Mesenchymal stem cell (in vitro differentiated cells and primary cell): ENCODE data around the gene SERTAD4.

ENCODE experiments used
- DNase-seq: peaks from one replicate; pipeline ENCODE4 v3.0.0-alpha.2; 2013
- H2AFZ ChIP-seq: one replicate; pipeline ENCODE4 v1.6.1; 2013; ENCODE audit warnings: low read depth, mild to moderate bottlenecking, control low read depth, inconsistent platforms, low read length, moderate library complexity
- H2AK5ac ChIP-seq: 2 replicates; pipeline ENCODE4 v1.6.1; 2013; ENCODE audit warnings: low read length, moderate library complexity, mild to moderate bottlenecking, inconsistent platforms; ENCODE audit not compliant: severe bottlenecking
- H2BK120ac ChIP-seq: one replicate; pipeline ENCODE4 v1.6.1; 2013; ENCODE audit warnings: low read depth, mild to moderate bottlenecking, inconsistent platforms, low read length, moderate library complexity
- H2BK12ac ChIP-seq, 2 experiments: one replicate each; pipeline ENCODE4 v1.6.1; 2013; ENCODE audit warnings: inconsistent platforms in 2 of 2, low read length in 2 of 2, mild to moderate bottlenecking in 2 of 2, moderate library complexity in 2 of 2, control low read depth in 1 of 2
- H2BK15ac ChIP-seq: one replicate; pipeline ENCODE4 v1.6.1; 2013; ENCODE audit warnings: mild to moderate bottlenecking, low read depth, inconsistent platforms; ENCODE audit not compliant: poor library complexity, severe bottlenecking
- H2BK5ac ChIP-seq: 2 replicates; pipeline ENCODE4 v1.6.1; 2013; ENCODE audit warnings: low read depth, mild to moderate bottlenecking, low read length, control low read depth, inconsistent platforms; ENCODE audit not compliant: poor library complexity, severe bottlenecking
- H3K14ac ChIP-seq, 2 experiments: one replicate each; pipeline ENCODE4 v1.6.1; 2013; ENCODE audit warnings: inconsistent platforms in 2 of 2, low read length in 2 of 2, control low read depth in 1 of 2, mild to moderate bottlenecking in 1 of 2, moderate library complexity in 1 of 2
- H3K18ac ChIP-seq, 2 experiments: one replicate each; pipeline ENCODE4 v1.6.1; 2013; ENCODE audit warnings: inconsistent platforms in 2 of 2, low read length in 2 of 2, control low read depth in 1 of 2, low read depth in 1 of 2, mild to moderate bottlenecking in 1 of 2
- H3K23ac ChIP-seq, 2 experiments: one replicate each; pipeline ENCODE4 v1.6.1; 2013; ENCODE audit warnings: inconsistent platforms in 2 of 2, low read length in 2 of 2, mild to moderate bottlenecking in 2 of 2, moderate library complexity in 2 of 2, control low read depth in 1 of 2
- H3K27ac ChIP-seq: 2 replicates; pipeline ENCODE4 v1.5.1; 2013; ENCODE audit warnings: mild to moderate bottlenecking, moderate library complexity, low read length, control low read depth, inconsistent platforms; ENCODE audit not compliant: poor library complexity, severe bottlenecking
- H3K27me3 ChIP-seq, 2 experiments: 2 replicates each; pipeline versions ENCODE4 v1.6.1 to v1.7.0; 2013; ENCODE audit warnings: low read length in 2 of 2, mild to moderate bottlenecking in 2 of 2, moderate library complexity in 2 of 2, control low read depth in 1 of 2, inconsistent platforms in 1 of 2; ENCODE audit not compliant: control insufficient read depth in 1 of 2, insufficient read depth in 1 of 2
- H3K36me3 ChIP-seq, 2 experiments: 2 replicates each; pipeline versions ENCODE4 v1.6.1 to v1.7.0; 2013; ENCODE audit warnings: low read length in 2 of 2, control low read depth in 1 of 2, inconsistent platforms in 1 of 2, low read depth in 1 of 2, mild to moderate bottlenecking in 1 of 2; ENCODE audit not compliant: insufficient read depth in 2 of 2, control insufficient read depth in 1 of 2
- H3K4ac ChIP-seq, 2 experiments: one replicate each; pipeline ENCODE4 v1.6.1; 2013; ENCODE audit warnings: inconsistent platforms in 2 of 2, low read length in 2 of 2, mild to moderate bottlenecking in 2 of 2, moderate library complexity in 2 of 2, control low read depth in 1 of 2, low read depth in 1 of 2
- H3K4me1 ChIP-seq: 2 replicates; pipeline ENCODE4 v1.6.1; 2013; ENCODE audit warnings: low read depth, low read length, control low read depth; ENCODE audit not compliant: control insufficient read depth, insufficient read depth
- H3K4me2 ChIP-seq: 2 replicates; pipeline ENCODE4 v1.6.1; 2013; ENCODE audit warnings: low read length, mild to moderate bottlenecking, inconsistent platforms; ENCODE audit not compliant: poor library complexity, severe bottlenecking
- H3K4me3 ChIP-seq, 2 experiments: 2 replicates each; pipeline versions ENCODE4 v1.5.1 to v1.7.0; 2013; ENCODE audit warnings: low read length in 2 of 2, mild to moderate bottlenecking in 2 of 2, control low read depth in 1 of 2, low read depth in 1 of 2; ENCODE audit not compliant: insufficient read depth in 1 of 2
- H3K79me1 ChIP-seq: replicated peaks from 2 replicates; pipeline ENCODE4 v1.6.1; 2013; ENCODE audit warnings: mild to moderate bottlenecking, control low read depth, low read length, inconsistent platforms; ENCODE audit not compliant: poor library complexity, severe bottlenecking
- H3K9ac ChIP-seq: 2 replicates; pipeline ENCODE4 v1.7.0; 2013; ENCODE audit warnings: mild to moderate bottlenecking, low read length, moderate library complexity
- H3K9me3 ChIP-seq: 2 replicates; pipeline ENCODE4 v1.7.0; 2013; ENCODE audit warnings: mild to moderate bottlenecking, low read length; ENCODE audit not compliant: control insufficient read depth
- H4K8ac ChIP-seq: one replicate; pipeline ENCODE4 v1.6.1; 2013; ENCODE audit warnings: inconsistent platforms, mild to moderate bottlenecking, low read length, moderate library complexity
- H4K91ac ChIP-seq: one replicate; pipeline ENCODE4 v1.6.1; 2013; ENCODE audit warnings: mild to moderate bottlenecking, low read length, inconsistent platforms
- WGBS: methylation state at CpG from one replicate; pipeline ENCODE4 v1.1.7; 2013; ENCODE audit warnings: mixed read lengths; 5-methylcytosine and 5-hydroxymethylcytosine counted together

Gene SERTAD4

GRCh38 chr1:210288116-210288515, 55.5 kb downstream of the SERTAD4 start:
- Histone ChIP-seq H3K9ac (no peak overlapping the region), H2BK12ac (no peak overlapping the region), H2BK120ac (no peak overlapping the region), H4K8ac (no peak overlapping the region), H3K79me1 (no peaks in the 10 kb centered on the region), H3K4me2 (no peak overlapping the region), H3K27ac (no peak overlapping the region), H3K27me3 (peaks cover 0 to 48% of the 10 kb centered on the region in 2 experiments), H2BK5ac (no peak overlapping the region), H3K36me3 (no peaks in the 10 kb centered on the region), H3K18ac (no peak overlapping the region), H3K4ac (no peak overlapping the region), H3K4me3 (no peak overlapping the region), H4K91ac (no peak overlapping the region), H3K9me3 (peaks cover 9% of the 10 kb centered on the region), H3K23ac (no peak overlapping the region), H3K14ac (no peak overlapping the region), H3K4me1 (peaks cover 13% of the 10 kb centered on the region), H2BK15ac (no peak overlapping the region), H2AK5ac (no peak overlapping the region), H2AFZ (no peak overlapping the region)
- no peak for DNase-seq
- WGBS = 93% methylated on average over 4 of the region's 4 CpGs

GRCh38 chr1:210289248-210289647, 56.7 kb downstream of the SERTAD4 start:
- no peak overlapping the region for H3K14ac ChIP-seq
- peaks cover 9% of the 10 kb centered on the region for H3K9me3 ChIP-seq
- no peak overlapping the region for H2BK12ac ChIP-seq
- H3K23ac ChIP-seq = no peak overlapping the region
- no peak for DNase-seq
- H3K4me3 ChIP-seq = no peak overlapping the region
- peaks cover 16% of the 10 kb centered on the region for H3K4me1 ChIP-seq
- H2BK120ac ChIP-seq = no peak overlapping the region
- H3K36me3 ChIP-seq = no peaks in the 10 kb centered on the region
- no peak overlapping the region for H2AFZ ChIP-seq
- no peak overlapping the region for H3K18ac ChIP-seq
- no peak overlapping the region for H3K4ac ChIP-seq
- 100% methylated on average over 2 of the region's 4 CpGs for WGBS
- H3K4me2 ChIP-seq = no peak overlapping the region
- H4K8ac ChIP-seq = no peak overlapping the region
- H3K27ac ChIP-seq = no peak overlapping the region
- peaks cover 0 to 38% of the 10 kb centered on the region in 2 experiments for H3K27me3 ChIP-seq
- no peak overlapping the region for H3K9ac ChIP-seq
- no peak overlapping the region for H2BK15ac ChIP-seq
- H2BK5ac ChIP-seq = no peak overlapping the region
- H2AK5ac ChIP-seq = no peak overlapping the region
- H4K91ac ChIP-seq = no peak overlapping the region
- no peaks in the 10 kb centered on the region for H3K79me1 ChIP-seq

- peaks cover 21% of the 10 kb centered on the region for H3K4me1 ChIP-seq
- DNase-seq = no peak
- no peak overlapping the region for H3K4ac ChIP-seq
- H3K23ac ChIP-seq = no peak overlapping the region
- H4K91ac ChIP-seq = no peak overlapping the region
- 63% methylated on average over 6 of the region's 8 CpGs for WGBS
- no peaks in the 10 kb centered on the region for H3K9me3 ChIP-seq
- H3K27me3 ChIP-seq = peaks cover 0 to 19% of the 10 kb centered on the region in 2 experiments
- H3K14ac ChIP-seq = no peak overlapping the region
- H3K36me3 ChIP-seq = no peaks in the 10 kb centered on the region
- no peak overlapping the region for H3K4me2 ChIP-seq
- H4K8ac ChIP-seq = no peak overlapping the region
- peak overlapping the region; percentile 11 for H3K9ac ChIP-seq
- H2BK12ac ChIP-seq = peak overlapping the region in 1 of 2 experiments; percentile 57
- H2AK5ac ChIP-seq = peak overlapping the region; percentile 79
- H2BK5ac ChIP-seq = no peak overlapping the region
- H2AFZ ChIP-seq = no peak overlapping the region
- no peaks in the 10 kb centered on the region for H3K79me1 ChIP-seq
- no peak overlapping the region for H3K18ac ChIP-seq
- peak overlapping the region; percentile 92 for H3K27ac ChIP-seq
- H2BK15ac ChIP-seq = no peak overlapping the region
- H3K4me3 ChIP-seq = peak overlapping the region in 1 of 2 experiments; percentile 77
- no peak overlapping the region for H2BK120ac ChIP-seq
These were observed 58.6 kb downstream of the SERTAD4 start for GRCh38 chr1:210291081-210291764.

GRCh38 chr1:210291786-210292230, 59.2 kb downstream of the SERTAD4 start:
- Histone ChIP-seq H3K4me2 (peak overlapping the region; percentile 44), H2BK12ac (peak overlapping the region in 1 of 2 experiments; percentile 80), H3K4me1 (peaks cover 21% of the 10 kb centered on the region), H3K4ac (peak overlapping the region in 1 of 2 experiments; percentile 88), H3K79me1 (no peaks in the 10 kb centered on the region), H2BK5ac (peak overlapping the region; percentile 84), H3K9ac (peak overlapping the region; percentile 71), H2AFZ (no peak overlapping the region), H3K36me3 (no peaks in the 10 kb centered on the region), H3K23ac (no peak overlapping the region), H4K91ac (no peak overlapping the region), H3K14ac (no peak overlapping the region), H4K8ac (peak overlapping the region; percentile 88), H3K27ac (peak overlapping the region; percentile 92), H2AK5ac (peak overlapping the region; percentile 79), H3K18ac (peak overlapping the region; percentile 52 to 89), H2BK120ac (peak overlapping the region; percentile 95), H3K4me3 (peak overlapping the region in 1 of 2 experiments; percentile 77), H2BK15ac (peak overlapping the region; percentile 82), H3K27me3 (peaks cover 0 to 20% of the 10 kb centered on the region in 2 experiments), H3K9me3 (no peaks in the 10 kb centered on the region)
- 11% methylated on average over 7 of the region's 9 CpGs for WGBS
- DNase-seq = peak; percentile 53
